Stimulated activated CD8-positive, alpha-beta memory T cell treated with anti-CD3 and anti-CD28 coated beads, Interleukin-2, amount 100 ng/mL, for 48 hours (primary cell): ENCODE measurements around the gene PFKP.
A peak's percentile ranks its signal among the peaks of the same experiment; 100 is the strongest.
"Not testable (repeated sequence)": the region's sequence is repeated elsewhere in the genome, so short reads cannot be mapped to it uniquely, and the experiment has no call there.

Experiments used
- DNase-seq, 2 donors: peaks; one replicate each; pipeline ENCODE4 v3.0.0-alpha.2; 2020; ENCODE audit warnings: low read depth in 2 of 2

The PFKP gene

DNA sequence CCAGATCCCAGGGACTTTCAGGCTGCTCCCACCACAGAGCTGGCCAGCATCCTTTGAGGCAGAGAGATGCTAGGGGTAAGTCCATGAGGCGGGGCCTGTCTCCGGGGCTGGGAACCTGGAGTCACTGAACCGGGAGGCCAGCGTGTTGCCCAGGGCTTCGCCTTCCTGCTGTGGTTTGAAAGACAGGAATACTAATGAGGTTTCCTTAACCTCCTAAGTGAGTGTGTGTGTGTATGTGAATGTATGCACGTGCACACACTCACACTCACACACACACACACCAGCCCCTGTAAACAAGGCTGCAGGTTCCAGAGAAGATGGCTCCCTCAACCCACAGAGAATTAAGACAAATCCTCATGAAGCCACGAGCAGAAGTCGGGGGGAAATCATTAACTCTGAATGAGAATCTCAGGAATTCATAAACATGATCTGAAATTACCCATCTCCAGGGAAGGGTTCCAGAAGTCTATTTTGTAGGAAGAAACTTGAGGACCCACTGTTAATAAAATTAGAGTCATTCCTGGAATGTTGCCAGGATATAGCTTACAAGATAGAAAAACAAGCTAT, 20.3 kb upstream of the PFKP start:
- no peak for DNase-seq

DNA sequence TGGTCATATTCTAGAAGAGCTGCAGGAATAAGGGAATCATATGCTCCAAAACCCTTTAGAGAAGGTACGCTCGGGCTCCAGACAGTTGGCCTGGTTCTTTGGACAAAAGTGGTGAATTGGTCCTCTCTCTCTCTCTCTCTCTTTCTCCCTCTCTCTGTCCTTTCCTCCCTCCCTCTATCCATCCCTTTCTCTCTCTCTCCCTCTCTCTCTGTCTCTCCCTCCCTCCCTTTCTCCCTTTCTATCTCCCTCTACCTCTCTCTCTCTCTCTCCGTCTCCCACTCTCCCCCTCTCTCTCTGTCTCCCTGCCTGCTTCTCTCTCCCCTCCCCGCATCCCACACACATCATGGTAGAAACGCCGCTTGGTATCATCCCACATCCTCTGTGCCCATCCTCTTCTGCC, 19.8 kb upstream of the PFKP start:
- DNase-seq, result no peak

DNA sequence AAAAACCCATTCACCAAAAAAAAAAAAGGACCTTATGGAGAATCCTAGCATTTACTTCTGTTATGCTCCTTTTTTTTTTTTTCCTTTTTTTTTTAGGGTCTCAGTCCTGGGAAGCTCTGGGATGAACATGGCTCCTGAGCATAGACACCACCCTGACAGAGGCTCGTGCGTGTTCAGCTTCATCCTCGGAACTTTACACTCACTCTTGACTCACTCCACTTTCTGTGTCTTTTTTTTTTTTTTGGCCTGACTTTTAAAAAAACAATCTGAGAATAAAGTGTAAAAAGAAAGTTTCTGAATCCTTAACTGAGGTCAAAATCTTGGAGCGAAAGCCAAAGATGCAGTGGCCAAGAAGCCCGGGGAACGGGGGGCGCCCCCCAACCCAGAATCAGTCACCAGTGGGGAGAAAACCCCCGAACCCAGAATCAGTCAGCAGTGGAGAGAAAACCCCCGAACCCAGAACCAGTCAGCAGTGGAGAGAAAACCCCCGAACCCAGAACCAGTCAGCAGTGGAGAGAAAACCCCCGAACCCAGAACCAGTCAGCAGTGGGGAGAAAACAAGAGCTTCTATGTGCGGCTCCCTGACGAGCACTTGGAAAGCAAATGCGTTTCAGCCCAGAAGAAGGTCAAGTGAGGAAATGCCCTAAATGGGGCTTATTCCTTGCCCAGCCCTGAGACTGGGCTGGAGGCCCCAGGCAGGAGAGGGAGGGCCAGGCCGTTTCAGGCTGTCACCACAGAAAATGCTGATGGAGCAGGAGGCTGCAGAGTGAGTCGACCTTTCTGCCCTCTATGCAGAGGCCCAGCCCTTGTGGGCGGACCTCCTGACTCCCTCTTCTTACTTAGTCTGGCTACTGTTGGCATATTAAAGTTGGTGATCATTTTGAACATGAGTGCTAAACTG, 19.0 kb upstream of the PFKP start:
- no peak for DNase-seq

DNA sequence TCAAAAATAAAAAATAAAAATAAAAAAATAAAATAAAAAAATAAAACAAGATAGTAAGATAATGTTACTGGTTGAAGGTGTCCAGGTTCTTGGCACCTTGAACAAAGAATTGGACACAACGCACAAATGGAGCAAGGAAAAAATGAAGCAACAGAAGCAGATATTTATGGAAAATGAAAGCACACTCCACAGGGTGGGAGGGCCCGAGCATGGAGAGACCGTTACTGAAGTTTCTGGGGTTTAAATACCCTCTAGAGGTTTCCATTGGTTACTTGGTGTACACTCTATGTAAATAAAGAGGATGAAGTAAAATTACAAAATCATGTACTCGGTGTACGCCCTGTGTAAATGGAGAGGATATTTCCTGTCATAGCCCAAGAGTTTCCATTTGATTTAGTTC, 15.7 kb upstream of the PFKP start:
- no peak for DNase-seq

DNA sequence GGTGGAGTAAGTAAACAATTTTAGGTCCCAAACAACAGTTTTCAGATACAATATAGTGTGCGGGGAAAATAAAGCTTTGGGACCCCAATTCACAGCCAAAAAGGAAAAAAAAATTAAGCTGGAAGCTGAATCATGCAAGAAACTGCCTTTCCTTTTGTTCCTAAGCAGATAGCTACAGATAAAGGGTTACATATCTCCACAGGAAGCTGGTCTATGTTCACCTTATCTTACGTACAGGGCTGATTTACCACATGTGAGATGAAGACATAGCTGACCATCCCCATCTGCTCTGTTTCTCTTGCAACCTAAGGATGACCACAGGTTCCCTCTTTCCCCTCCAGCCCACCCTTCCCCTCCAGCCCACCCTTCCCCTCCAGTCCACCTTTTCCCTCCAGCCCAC, 14.2 kb upstream of the PFKP start:
- no peak for DNase-seq

DNA sequence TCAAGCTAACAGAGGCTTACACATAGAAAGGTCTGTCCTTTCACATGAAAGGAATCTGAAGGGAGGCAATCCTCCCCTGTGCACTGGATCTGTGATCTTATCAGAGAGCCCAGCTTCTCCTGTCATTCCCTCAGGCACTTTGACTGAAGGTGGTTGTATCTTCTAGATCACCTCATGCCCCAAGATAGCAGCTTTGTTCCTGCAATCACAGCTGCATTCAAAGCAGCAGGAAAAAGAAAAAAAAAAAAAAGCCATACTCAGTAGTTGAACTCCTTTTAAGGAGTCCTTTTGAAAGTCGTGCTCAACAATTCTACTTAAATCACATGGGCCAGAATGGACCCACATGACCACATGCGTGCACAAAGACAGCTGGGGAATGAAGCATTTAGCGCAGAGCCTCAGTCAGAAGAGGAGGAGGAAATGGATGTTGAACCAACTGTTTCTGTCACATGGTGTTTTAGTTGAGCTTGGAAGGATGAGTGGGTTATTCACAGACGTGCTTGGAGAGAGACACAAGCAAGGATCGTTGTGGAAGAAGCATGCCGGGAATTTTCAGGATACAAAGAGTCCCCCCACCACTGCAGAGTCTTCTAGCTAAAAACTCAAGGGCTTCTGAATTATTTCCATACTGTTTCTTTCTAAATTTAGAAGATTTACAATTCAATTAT, 13.0 kb upstream of the PFKP start:
- DNase-seq, result no peak

DNA sequence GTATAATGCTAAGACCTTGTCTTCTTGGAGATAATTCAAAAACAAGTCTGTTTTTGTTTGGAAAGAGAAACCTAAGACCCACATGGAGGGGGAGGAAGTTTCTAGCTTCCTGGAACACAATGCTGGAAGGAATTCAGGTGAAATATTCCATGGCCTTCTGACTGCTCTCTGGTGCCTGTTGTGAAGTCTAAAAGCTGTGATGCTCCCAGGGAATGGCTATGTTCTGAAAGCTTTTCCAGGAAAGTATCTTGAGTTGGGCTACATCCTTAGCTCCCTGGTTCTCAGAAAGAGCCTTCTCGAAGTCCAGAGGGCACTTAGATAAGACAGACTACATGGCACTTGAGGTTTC, 12.5 kb upstream of the PFKP start:
- DNase-seq, result no peak

DNA sequence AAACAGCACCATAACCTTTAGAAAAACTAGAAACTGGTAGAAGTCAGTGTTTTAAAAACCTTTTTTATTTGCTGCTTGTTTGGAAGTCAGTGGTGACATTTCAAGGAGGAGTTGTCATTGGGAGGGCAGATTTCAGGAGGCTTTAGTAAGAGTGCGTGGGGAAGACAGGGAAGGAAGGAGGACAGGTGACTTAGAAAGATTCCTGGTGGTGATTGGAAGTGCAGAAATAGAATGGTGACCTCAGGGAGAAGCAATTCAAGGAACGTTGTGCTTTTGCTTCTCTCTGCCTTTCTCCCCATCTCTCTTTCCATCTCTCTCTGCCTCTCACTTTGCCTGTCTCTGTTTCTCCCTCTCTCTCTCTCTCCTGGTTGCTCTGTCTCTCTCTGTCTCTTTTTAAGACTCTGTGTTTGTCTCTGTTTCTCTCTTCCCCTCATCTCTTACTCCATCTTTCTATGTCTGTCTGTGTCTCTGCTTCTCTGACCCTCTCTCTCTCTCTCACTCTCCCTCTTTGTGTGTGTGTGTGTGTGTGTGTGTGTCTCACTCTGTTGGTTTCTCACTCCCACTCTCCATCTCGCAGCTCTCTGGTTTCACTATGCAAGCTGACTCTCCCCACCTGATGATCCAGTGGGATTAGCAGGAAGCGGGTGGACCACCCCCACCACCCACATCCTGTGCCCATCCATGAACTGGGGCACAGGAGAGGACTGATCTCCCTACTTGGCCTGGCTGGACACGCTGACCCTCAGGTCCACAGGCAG, 10.9 kb upstream of the PFKP start:
- no peak for DNase-seq

DNA sequence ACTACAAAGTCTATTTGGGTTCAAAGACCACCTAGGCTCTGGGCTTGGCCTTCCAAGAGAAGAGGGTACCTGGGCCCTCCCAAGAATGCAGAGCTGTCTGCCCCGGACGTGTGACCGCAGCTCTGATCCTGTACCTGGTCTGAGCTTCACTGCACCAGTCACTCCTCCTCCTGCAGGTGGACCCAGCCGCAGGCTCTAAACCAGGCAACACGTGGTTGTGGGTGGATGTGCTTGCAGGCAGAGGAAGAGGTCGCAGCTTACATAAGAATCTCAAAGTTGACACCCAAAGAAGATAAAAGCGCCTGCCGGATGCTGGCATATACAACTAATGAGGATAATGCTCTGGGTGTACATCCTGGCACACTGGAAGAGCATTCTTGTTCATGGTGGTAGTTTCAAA, 9.4 kb upstream of the PFKP start:
- DNase-seq, result no peak

DNA sequence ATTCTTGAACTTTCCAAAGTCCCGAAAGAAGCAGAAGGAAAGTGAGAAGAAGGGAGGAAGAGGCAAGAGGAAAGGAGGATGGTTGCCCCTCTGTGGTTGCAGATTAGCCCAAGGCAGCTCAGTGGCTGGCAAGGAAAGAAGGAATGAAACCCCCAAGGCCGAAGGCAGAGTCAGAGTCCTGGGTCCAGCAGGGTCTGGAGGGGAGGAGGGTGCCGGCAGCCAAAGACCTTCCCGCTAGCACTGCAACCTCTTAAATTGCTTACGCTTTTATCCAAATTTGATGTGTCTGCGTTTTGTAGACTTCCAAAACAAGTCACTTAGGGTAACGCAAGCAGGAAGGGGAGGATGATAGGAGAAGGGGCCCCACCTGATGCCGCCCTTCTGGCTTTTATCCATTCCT, 7.4 kb upstream of the PFKP start:
- DNase-seq, result no peak

DNA sequence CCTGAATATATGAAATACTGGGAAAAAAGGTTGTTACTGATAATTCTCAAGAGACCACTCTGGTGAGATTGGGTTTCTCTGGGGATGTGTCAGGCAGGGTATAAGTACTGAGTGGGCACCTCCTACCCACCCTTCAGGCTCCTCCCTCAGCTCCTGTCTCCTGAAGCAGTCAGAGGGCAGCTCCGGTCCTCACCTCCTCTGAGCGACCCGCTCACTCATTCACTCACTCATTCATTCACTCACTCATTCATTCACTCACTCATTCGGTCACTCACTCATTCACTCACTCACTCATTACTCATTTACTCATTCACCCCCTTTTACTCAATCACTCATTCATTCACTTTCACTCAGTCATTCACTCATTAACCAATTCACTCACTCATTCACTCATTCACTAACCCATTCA, 6.9 kb upstream of the PFKP start:
- DNase-seq, result no peak

DNA sequence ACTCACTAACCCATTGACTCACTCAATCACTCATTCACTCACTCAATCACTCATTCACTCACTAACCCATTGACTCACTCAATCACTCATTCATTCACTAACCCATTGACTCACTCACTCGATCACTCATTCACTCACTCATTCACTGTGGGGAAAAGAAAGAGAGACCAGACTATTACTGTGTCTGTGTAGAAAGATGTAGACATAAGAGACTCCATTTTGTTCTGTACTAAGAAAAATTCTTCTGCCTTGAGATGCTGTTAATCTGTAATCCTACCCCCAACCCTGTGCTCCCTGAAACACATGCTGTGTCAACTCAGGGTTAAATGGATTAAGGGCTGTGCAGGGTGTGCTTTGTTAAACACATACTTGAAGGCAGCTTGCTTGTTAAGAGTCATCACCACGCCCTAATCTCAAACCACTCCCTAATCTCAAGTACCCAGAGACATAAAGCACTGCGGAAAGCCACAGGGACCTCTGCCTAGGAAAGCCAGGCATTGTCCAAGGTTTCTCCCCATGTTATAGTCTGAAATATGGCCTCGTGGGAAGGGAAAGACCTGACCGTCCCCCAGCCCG, 5.9 kb upstream of the PFKP start:
- not testable (repeated sequence) for DNase-seq

DNA sequence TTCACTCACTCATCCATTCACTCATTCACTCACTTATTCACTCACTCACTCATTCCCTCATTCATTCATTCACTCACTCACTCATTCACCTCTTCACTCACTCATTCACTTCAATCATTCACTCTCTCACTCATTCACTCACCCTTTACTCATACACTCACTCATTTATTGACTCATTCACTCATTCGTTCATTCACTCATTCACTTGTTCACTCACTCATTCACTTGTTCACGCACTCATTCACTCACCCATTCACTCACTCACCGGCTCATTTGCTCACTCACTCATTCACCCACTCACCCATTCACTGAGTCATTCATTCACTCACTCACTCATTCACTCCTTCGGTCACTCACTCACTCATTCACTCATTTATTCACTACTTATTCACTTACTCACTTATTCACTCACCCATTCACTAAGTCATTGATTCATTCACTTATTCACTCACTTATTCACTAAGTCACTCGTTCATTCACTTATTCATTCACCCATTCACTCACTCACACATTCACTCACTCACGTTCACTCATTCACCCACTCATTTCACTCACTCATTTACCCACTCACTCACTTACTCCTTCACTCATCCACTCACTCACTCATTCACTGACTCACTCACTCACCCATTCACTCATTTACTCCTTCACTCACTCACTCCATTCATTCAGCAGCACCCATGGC, 4.7 kb upstream of the PFKP start:
- DNase-seq, result no peak

DNA sequence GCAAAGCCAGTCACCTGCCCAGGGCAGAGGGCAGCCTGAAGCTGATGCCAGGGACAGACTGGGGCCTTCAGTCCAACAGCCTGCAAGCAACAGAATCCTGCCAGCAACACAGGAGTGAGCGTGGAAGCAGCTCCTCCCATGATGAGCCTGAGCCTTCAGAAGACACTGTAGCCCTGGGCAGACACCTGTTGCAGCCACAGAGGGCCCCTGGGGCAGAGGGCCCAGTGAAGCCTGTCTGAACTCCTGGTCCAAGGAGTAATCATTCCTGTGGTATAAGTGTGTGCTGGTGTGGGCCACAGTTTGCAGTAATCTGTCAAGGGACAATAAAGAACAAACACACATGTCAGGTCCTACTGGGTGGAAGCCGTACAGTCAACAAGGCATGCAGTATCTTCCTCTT, 2.9 kb upstream of the PFKP start:
- no peak for DNase-seq

DNA sequence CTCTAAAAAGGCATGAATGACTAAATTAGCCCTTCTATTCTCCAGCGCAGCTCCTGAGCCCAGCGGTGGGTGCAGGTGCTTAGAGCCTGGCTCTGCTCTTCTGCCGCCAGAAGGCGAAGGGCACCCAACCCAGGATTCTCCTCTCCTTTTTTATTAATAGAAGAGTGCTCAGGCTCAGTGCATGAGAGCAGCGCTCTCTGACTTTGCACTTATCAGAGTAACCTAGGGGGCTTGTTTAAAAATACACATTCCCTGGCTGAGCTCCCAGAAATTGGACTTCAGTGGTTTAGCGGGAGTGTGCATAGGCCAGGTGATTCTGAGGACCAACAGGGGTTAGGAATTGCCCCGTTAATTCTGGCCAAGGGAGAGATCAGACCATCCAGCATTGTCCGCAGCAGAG, 1.7 kb upstream of the PFKP start:
- DNase-seq, result no peak

DNA sequence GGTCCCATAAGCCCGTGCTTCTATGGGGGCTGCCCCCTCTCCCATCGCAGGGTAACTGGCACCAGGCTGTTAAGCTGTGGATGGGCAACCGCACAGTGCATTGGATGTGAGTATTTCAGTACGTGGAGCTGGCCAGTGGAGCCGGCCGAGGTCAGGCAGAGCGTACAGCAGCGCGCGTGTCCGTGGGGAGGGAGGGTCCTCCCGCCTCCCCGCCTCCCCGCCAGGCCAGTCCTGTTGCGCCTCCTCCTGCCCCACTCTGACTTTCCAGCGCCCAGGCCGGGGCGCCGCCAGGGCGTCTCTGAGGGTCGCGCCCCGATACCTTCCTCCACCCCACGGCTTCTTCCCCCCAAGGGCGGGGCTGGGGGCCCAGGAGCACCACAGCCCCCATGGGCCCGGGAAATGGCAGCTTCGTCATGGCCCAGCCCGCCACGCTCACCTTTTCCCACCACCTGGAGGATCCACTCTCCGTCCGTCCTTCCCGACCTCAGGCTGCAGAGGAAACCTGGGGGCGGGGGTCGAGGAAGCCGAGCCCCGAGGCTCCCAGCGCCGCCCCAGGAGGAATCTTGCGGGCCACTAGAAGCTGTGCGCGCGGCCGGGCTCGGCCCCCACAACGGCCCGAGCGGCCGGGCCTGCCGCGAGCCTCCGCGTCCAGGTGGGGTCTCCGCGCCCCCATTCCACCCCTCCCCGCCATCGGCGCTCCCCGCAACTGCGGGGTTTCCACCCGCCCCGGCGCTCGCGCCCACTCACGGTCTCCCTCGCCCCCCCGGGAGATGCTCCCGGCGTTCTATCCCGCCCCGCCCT, 831 bp upstream of the PFKP start:
- no peak for DNase-seq

DNA sequence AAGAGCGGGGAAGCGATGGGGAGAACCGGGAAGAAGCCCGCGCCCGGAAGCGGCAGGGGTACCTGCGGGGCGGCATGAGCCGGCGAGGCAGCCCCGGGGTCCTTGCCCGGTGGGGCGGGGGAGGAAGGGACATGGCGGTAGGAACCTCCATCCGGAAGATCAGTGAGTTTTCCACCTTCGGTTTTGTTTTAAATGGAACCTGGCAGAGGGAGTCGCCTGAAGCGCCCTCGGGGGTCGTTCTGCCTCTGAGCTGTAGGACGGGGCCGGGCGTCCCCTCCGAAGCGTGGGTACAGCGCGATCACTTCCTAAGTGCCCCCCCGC, 471 bp downstream of the PFKP start:
- DNase-seq, result no peak

DNA sequence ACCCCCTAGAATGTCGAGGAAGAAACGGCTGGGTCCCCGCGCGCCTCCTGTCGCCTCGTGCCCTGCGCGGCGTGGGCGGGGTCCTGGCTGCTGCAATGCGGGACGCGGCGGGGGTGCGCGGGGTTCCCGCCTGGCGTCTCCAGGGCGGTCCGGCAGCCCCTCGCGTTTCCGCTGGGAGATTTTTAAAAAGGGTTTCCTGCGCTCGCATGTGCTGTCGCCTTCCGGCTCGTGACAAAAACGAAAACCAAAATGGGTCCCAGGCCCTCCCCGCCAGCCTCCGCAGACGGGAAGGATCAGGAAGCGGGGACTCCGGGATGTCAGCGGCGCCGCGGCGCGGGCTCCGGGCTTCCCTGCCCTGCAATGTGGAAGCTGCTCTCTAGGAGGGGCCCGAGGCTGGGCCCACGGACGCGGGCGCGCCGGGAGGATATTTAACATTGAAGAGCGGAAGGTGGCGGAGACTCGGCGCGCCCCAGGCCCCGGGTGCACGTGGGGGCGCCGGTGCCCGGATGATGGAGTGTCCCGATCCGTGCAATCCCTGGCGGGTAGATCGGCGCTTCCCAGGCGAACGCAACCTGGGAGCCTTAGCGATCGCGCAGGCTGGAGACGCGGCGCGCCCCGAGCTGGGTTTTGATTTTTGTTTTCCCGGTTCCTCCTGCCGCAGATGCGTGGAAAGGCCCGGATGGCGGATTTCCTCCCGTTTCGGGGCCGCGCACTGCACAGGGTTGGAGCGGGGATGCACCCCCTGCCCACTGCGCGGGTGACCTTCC, 1.0 kb downstream of the PFKP start:
- peak; percentile 54 to 61 for DNase-seq

DNA sequence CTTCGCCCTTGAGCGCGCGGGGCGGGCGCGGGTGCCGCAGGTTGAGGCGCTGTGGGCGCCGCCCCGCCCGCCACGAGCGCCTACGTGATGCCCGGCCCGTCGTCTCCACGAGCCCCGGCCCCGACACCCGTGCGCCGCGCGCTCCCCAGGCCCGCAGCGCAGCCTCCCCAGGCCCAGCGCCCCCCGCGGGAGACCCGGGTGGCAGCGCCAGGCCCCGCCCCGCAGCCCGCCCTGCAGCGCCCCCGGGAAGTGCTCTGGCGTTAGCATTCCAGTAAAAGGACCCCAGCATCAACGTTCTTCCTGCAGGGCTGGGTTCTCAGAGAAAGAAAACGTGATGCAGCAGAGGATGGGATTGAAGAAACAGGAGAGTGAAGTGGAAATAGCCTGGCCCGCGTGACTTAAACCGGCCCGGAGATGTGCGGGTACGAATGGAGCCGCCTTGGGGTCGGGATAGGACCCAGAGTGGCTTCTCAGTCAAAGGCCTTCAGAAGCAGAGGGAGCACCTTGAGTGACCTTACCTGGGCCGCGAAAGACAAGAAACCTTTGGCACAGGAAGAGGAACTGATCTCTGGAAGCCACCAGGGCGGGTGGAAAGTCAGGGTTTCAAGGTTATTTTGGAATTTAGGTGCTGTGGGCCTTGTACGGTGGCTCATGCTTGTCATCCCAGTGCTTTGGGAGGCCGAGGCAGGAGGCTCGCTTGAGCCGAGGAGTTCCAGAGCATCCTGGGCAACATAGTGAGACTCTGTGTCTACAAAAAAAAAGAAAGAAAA, 1.8 kb downstream of the PFKP start:
- no peak for DNase-seq
